ENCODE results near the gene KREMEN1. TPM values are rescaled to one million over a fixed set of nuclear protein-coding genes. Genes with fewer than 3 reads are reported as not detected.

KREMEN1 gene
- total RNA-seq, 1 experiment from 2014 or later = 2.7 TPM

DNA sequence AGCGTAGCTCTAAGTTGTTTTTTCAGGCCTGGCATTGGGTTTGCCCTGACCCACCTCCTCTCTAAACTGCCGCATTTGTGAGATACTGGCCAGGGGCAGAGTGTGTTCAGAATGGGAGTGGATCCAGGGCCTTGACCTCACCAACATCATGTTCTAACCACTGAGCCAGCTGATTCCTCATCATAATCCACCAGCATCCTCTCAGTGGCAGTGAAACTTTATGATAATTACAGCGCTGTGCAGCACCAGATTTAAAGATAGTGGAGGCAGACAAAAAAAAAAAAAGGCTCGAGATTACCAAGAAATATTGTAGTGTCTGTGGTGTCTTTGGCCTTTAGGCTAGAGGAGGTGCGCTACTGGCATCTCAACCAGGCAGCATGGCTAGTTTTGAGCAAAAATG lies 53.0 kb downstream of the KREMEN1 start:
- Histone ChIP-seq H4K20me1 (ENCODE audit: low read length) (no peaks in the 10 kb centered on the region), H3K36me3 (ENCODE audit: low read depth, low read length) (no peaks in the 10 kb centered on the region), H3K4me3 (ENCODE audit: low read length) (no peak overlapping the region), H3K9ac (ENCODE audit: low read length) (no peak overlapping the region), H3F3A (ENCODE audit: low read length, unreplicated experiment) (no peaks in the 10 kb centered on the region), H3K27ac (ENCODE audit: low read length) (no peak overlapping the region), H3K27me3 (ENCODE audit: low read length) (no peaks in the 10 kb centered on the region), H2AFZ (ENCODE audit: low read length) (no peak overlapping the region), H3K9me3 (ENCODE audit: low read length) (no peaks in the 10 kb centered on the region), H3K79me2 (ENCODE audit: low read length) (no peaks in the 10 kb centered on the region), H3K4me2 (ENCODE audit: low read length) (no peak overlapping the region), H3K9me2 (replicated peaks; ENCODE audit: low read length) (no peaks in the 10 kb centered on the region), H3K4me1 (ENCODE audit: insufficient read depth, low read length) (no peaks in the 10 kb centered on the region)
- TF ChIP-seq EZH2 (IDR thresholded peaks at IDR 0.05; ENCODE audit: low read length, unreplicated experiment) = no peak
- TF ChIP-seq EZH2phosphoT487 (IDR thresholded peaks at IDR 0.05; ENCODE audit: borderline replicate concordance, low read length) = no peak
- TF ChIP-seq, protein P1, sequence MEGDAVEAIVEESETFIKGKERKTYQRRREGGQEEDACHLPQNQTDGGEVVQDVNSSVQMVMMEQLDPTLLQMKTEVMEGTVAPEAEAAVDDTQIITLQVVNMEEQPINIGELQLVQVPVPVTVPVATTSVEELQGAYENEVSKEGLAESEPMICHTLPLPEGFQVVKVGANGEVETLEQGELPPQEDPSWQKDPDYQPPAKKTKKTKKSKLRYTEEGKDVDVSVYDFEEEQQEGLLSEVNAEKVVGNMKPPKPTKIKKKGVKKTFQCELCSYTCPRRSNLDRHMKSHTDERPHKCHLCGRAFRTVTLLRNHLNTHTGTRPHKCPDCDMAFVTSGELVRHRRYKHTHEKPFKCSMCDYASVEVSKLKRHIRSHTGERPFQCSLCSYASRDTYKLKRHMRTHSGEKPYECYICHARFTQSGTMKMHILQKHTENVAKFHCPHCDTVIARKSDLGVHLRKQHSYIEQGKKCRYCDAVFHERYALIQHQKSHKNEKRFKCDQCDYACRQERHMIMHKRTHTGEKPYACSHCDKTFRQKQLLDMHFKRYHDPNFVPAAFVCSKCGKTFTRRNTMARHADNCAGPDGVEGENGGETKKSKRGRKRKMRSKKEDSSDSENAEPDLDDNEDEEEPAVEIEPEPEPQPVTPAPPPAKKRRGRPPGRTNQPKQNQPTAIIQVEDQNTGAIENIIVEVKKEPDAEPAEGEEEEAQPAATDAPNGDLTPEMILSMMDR (conservative IDR thresholded peaks at IDR 0.05; ENCODE audit: low read depth, low read length) = no peak
- DNase-seq (no peak), ATAC-seq (no peak)
- BruUV-seq (replicated peaks) = no TSS peak
- intact Hi-C loops (cut with micrococcal nuclease) = no loop called here
- ChIA-PET POLR2A (ENCODE audit: unreplicated experiment) (no interaction called here), CTCF (no interaction called here)

DNA sequence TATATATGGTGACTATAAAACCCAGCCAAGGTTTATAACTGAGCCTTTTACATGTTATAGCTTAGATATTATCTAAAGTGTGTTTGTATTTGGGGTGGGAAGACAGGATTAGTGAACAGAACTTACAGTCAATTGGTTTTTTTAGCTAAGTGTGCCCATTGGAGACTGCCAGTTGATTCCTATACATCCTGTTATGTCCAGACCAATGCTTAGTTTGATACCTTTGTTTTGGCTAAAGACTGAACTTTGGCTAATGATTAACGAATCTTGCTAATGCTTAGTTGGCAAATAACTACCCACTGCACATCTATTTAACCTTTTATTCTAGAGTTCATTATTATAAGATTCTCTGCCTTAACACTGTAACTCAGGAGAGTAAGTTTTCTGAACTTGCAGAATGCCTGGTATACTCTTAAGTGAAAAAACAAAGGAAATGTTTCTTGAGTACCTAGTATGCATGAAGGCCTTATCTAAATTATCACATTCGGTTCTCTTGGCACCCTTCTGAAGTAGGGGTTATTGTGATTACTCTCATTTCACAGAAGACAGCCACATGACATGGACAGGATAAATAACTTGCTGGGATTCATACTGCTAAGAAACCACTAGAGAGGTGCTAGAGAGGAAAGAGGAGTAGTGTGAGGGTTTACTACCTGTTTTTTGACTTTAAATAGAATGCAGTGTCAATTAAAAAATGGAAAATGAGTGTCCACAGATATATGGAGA lies 54.0 kb downstream of the KREMEN1 start:
- Histone ChIP-seq H3K4me2 (ENCODE audit: low read length) (no peak overlapping the region), H3K79me2 (ENCODE audit: low read length) (no peaks in the 10 kb centered on the region), H3K9me2 (replicated peaks; ENCODE audit: low read length) (no peaks in the 10 kb centered on the region), H3K4me3 (ENCODE audit: low read length) (no peak overlapping the region), H3K27me3 (ENCODE audit: low read length) (no peaks in the 10 kb centered on the region), H3K9ac (ENCODE audit: low read length) (no peak overlapping the region), H3F3A (ENCODE audit: low read length, unreplicated experiment) (no peaks in the 10 kb centered on the region), H3K9me3 (ENCODE audit: low read length) (no peaks in the 10 kb centered on the region), H3K36me3 (ENCODE audit: low read depth, low read length) (no peaks in the 10 kb centered on the region), H3K4me1 (ENCODE audit: insufficient read depth, low read length) (no peaks in the 10 kb centered on the region), H2AFZ (ENCODE audit: low read length) (no peak overlapping the region), H3K27ac (ENCODE audit: low read length) (no peak overlapping the region), H4K20me1 (ENCODE audit: low read length) (no peaks in the 10 kb centered on the region)
- no TSS peak for BruUV-seq (replicated peaks)
- ChIA-PET POLR2A (ENCODE audit: unreplicated experiment) (no interaction called here), CTCF (no interaction called here)
- TF ChIP-seq EZH2phosphoT487 (IDR thresholded peaks at IDR 0.05; ENCODE audit: borderline replicate concordance, low read length) = no peak
- TF ChIP-seq, protein P1 (conservative IDR thresholded peaks at IDR 0.05; ENCODE audit: low read depth, low read length) = no peak
- TF ChIP-seq EZH2 (IDR thresholded peaks at IDR 0.05; ENCODE audit: low read length, unreplicated experiment) = no peak
- DNase-seq (no peak), ATAC-seq (no peak)
- intact Hi-C loops (cut with micrococcal nuclease) = no loop called here

All from PC-3 (cell line).